ENCODE data around the gene HHATL.

Gene HHATL

GRCh38 chr3:42720126-42720525, 17.5 kb upstream of the HHATL start:
- DNase-seq (ENCODE audit: insufficient read length, low spot score) (no peak), FAIRE-seq (no peak)

GRCh38 chr3:42719002-42719401, 16.4 kb upstream of the HHATL start:
- no peak for FAIRE-seq
- TF ChIP-seq CTCF (IDR thresholded peaks at IDR 0.05; ENCODE audit: insufficient read depth, missing control alignments): no peak
- no peak for DNase-seq (ENCODE audit: insufficient read length, low spot score)

More at GRCh38 chr3:42720126-42720525, 17.5 kb upstream of the HHATL start:
- TF ChIP-seq CTCF (IDR thresholded peaks at IDR 0.05; ENCODE audit: insufficient read depth, missing control alignments): no peak

DNA sequence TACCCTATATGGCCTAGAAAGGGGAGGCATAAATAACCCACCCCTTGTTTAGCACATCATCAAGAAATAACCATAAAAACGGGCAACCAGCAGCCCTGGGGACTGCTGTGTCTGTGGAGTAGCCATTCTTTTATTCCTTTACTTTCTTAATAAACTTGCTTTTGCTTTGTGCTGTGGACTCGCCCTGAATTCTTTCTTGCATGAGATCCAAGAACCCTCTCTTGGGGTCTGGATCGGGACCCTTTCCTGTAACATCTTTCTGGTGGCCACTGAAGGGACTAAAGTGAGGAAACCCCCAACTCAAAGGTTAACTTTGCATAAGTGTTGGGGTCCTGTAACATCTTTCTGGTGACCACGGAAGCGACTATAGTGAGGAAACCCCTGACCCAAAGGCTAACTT, 15.7 kb upstream of the HHATL start:
- no peak for TF ChIP-seq CTCF (IDR thresholded peaks at IDR 0.05; ENCODE audit: insufficient read depth, missing control alignments)
- DNase-seq (ENCODE audit: insufficient read length, low spot score): no peak
- FAIRE-seq: no peak

- no peak for DNase-seq (ENCODE audit: insufficient read length, low spot score)
- FAIRE-seq: no peak
- TF ChIP-seq CTCF (IDR thresholded peaks at IDR 0.05; ENCODE audit: insufficient read depth, missing control alignments): no peak
Observed at GRCh38 chr3:42717306-42717705, 14.7 kb upstream of the HHATL start.

GRCh38 chr3:42714171-42714852, 11.7 kb upstream of the HHATL start:
- FAIRE-seq: peak; percentile 82
- no peak for TF ChIP-seq CTCF (IDR thresholded peaks at IDR 0.05; ENCODE audit: insufficient read depth, missing control alignments)
- peak; percentile 68 for DNase-seq (ENCODE audit: insufficient read length, low spot score)

DNA sequence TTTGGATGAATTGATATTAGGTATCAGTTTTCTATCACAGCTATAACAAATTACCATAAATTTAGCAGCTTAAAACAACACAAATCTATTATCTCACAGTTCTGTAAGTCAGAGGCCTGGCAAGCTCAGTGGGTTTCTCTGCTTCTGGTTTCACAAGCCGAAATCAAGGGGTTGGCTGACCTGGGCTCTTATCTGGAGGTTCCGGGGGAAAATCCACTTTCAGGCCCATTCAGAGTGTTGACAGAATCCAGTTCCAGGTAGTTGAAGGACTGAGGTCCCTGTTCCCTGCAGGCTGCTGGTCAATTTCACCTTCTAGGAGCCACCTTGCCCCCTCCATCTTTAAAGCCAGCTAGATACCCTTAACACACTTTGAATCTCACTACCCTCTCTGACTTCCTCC, 11.1 kb upstream of the HHATL start:
- no peak for FAIRE-seq
- no peak for TF ChIP-seq CTCF (IDR thresholded peaks at IDR 0.05; ENCODE audit: insufficient read depth, missing control alignments)
- no peak for DNase-seq (ENCODE audit: insufficient read length, low spot score)

DNA sequence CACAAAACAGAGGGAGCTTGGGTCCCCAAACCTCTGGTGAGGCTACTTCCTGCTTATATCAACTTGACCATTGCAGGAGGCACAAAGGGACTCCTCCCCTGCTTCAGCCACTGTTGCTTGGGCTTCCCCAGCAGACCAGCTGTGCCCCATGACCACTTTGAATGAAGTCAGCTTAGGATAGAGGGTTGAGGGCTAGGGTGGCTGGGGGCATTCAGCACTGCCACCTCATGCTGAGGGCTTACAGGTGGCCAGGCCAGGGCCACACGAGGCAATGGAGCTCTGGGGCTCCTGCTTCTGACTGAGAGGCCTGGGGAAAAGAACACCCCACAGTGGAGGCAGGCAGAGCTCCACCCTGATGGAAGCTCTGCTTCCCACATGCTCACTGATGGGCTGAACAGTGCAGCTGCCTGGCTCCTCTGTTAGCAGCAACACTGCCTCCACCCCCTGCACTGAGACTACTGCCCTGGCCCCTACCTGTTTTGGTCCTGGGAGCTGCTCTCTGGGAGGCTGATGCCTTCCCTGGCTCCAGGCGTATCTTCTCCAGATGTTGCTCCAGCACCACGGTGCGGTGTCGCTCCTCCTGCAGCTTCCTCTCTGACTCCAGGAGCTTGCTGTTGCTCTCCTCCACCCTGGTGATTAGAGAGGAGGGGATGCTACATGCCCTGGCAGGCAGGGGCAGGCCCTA, 10.2 kb upstream of the HHATL start:
- no peak for TF ChIP-seq CTCF (IDR thresholded peaks at IDR 0.05; ENCODE audit: insufficient read depth, missing control alignments)
- FAIRE-seq (no peak), DNase-seq (ENCODE audit: insufficient read length, low spot score) (no peak)

Data from D721Med (cell line).